ENCODE data around the gene LAMP2.

LAMP2 gene

DNA sequence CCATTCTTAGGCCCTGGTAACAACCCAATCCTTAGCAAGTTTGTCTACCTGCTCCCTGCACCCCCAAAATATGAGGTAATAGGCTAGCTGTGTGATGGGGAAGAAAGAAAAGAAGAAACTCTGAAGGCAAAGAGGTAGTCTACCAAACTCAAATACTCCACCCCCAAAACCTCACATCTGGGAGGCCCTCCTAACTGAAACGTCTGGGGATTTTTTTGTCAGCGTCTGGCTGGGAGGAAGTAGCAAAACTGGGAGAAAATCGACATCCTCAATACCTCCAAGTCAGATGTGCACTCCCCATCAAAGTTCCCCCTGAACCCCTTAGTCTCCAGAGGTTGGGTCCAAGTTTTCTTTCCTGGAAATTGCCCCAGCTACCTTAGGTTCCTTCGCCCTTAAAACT is 1.0 kb downstream of the LAMP2 start:
- Histone ChIP-seq H3K4me2 (ENCODE audit: low read length) (peak overlapping the region; percentile 92), H3K9me3 (ENCODE audit: insufficient read depth, low read length) (no peaks in the 10 kb centered on the region), H3K4me1 (ENCODE audit: low read length) (peaks cover 3% of the 10 kb centered on the region; the same call in 1 of the 2 replicates), H3K79me2 (ENCODE audit: low read length) (peaks cover 59% of the 10 kb centered on the region), H3K36me3 (replicated peaks; ENCODE audit: low read depth, low read length) (no peaks in the 10 kb centered on the region), H3K27ac (ENCODE audit: low read length) (peak overlapping the region; percentile 58), H3K4me3 (ENCODE audit: low read length) (peak overlapping the region; percentile 99), H4K20me1 (ENCODE audit: insufficient read depth, low read length) (peaks cover 37% of the 10 kb centered on the region), H3K27me3 (ENCODE audit: low read depth, low read length) (no peaks in the 10 kb centered on the region), H3K9ac (ENCODE audit: low read length) (peak overlapping the region; percentile 92), H2AFZ (ENCODE audit: low read depth, low read length) (no peak overlapping the region)
- TF ChIP-seq CTCF (IDR thresholded peaks at IDR 0.05; ENCODE audit: low read depth, low read length), result no peak
- TF ChIP-seq EZH2phosphoT487 (IDR thresholded peaks at IDR 0.05; ENCODE audit: low read depth), result no peak

- Histone ChIP-seq H3K9ac (ENCODE audit: low read length) (no peak overlapping the region), H3K27ac (ENCODE audit: low read length) (no peak overlapping the region), H4K20me1 (ENCODE audit: insufficient read depth, low read length) (peaks cover 72% of the 10 kb centered on the region), H3K79me2 (ENCODE audit: low read length) (peaks cover 93% of the 10 kb centered on the region), H3K4me1 (ENCODE audit: low read length) (peaks cover 3% of the 10 kb centered on the region; the same call in 1 of the 2 replicates), H3K9me3 (ENCODE audit: insufficient read depth, low read length) (no peaks in the 10 kb centered on the region), H2AFZ (ENCODE audit: low read depth, low read length) (no peak overlapping the region), H3K36me3 (replicated peaks; ENCODE audit: low read depth, low read length) (no peaks in the 10 kb centered on the region), H3K4me2 (ENCODE audit: low read length) (no peak overlapping the region), H3K27me3 (ENCODE audit: low read depth, low read length) (no peaks in the 10 kb centered on the region), H3K4me3 (ENCODE audit: low read length) (no peak overlapping the region)
- TF ChIP-seq EZH2phosphoT487 (IDR thresholded peaks at IDR 0.05; ENCODE audit: low read depth), result no peak
These were observed 4.7 kb downstream of the LAMP2 start for GRCh38 chrX:120464411-120464810.

GRCh38 chrX:120463241-120463640 is 5.9 kb downstream of the LAMP2 start:
- Histone ChIP-seq H3K4me2 (ENCODE audit: low read length) (no peak overlapping the region), H3K4me3 (ENCODE audit: low read length) (no peak overlapping the region), H3K9ac (ENCODE audit: low read length) (no peak overlapping the region), H3K36me3 (replicated peaks; ENCODE audit: low read depth, low read length) (no peaks in the 10 kb centered on the region), H3K4me1 (ENCODE audit: low read length) (peaks cover 9% of the 10 kb centered on the region), H3K79me2 (ENCODE audit: low read length) (peaks cover 96% of the 10 kb centered on the region), H3K9me3 (ENCODE audit: insufficient read depth, low read length) (no peaks in the 10 kb centered on the region), H4K20me1 (ENCODE audit: insufficient read depth, low read length) (peaks cover 81% of the 10 kb centered on the region), H3K27me3 (ENCODE audit: low read depth, low read length) (no peaks in the 10 kb centered on the region), H2AFZ (ENCODE audit: low read depth, low read length) (no peak overlapping the region), H3K27ac (ENCODE audit: low read length) (no peak overlapping the region)
- TF ChIP-seq EZH2phosphoT487 (IDR thresholded peaks at IDR 0.05; ENCODE audit: low read depth) (no peak), CTCF (IDR thresholded peaks at IDR 0.05; ENCODE audit: low read depth, low read length) (no peak)

DNA sequence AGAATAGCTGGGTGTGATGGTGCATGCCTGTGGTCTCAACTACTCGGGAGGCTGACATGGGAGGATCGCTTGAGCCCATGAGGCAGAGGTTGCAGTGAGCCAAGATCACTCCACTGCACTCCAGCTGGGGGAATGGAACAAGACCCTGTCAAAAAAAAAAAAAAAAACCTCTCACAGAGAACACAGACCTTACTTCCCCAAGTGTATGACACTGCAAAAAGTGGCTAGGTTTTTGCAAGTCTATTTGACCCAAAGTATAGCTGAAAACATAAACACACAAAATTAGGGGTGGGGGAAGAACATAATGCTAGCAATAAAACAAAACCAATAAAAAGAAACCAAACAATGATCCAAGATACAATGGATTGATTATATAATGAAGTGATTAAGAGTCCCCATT is 6.7 kb downstream of the LAMP2 start:
- Histone ChIP-seq H2AFZ (ENCODE audit: low read depth, low read length) (no peak overlapping the region), H3K4me1 (ENCODE audit: low read length) (peaks cover 14% of the 10 kb centered on the region), H3K27ac (ENCODE audit: low read length) (no peak overlapping the region), H3K9ac (ENCODE audit: low read length) (no peak overlapping the region), H3K27me3 (ENCODE audit: low read depth, low read length) (no peaks in the 10 kb centered on the region), H4K20me1 (ENCODE audit: insufficient read depth, low read length) (peaks cover 84% of the 10 kb centered on the region), H3K4me3 (ENCODE audit: low read length) (no peak overlapping the region), H3K9me3 (ENCODE audit: insufficient read depth, low read length) (no peaks in the 10 kb centered on the region), H3K4me2 (ENCODE audit: low read length) (no peak overlapping the region), H3K36me3 (replicated peaks; ENCODE audit: low read depth, low read length) (no peaks in the 10 kb centered on the region), H3K79me2 (ENCODE audit: low read length) (peaks cover 96% of the 10 kb centered on the region)
- TF ChIP-seq CTCF (IDR thresholded peaks at IDR 0.05; ENCODE audit: low read depth, low read length), result no peak
- no peak for TF ChIP-seq EZH2phosphoT487 (IDR thresholded peaks at IDR 0.05; ENCODE audit: low read depth)

DNA sequence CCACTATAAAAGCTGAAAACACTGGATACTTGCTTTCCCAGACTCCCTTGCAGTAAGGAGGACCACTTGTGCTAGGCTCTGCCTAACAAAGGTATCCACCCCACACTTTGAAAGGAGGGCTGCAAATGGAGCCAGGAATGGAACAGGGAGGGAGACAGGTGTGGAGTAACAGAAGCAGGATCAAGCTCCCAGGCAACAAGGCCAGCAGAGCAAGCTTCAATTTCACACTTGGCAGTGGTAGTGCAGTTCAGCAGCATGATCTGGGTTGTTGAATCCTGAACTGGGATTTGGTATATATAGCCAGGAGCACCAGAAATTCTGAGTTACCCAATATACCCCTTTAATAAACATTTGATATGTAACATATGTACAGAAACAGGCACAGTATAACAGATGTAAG is 9.8 kb downstream of the LAMP2 start:
- Histone ChIP-seq H3K9me3 (ENCODE audit: insufficient read depth, low read length) (no peaks in the 10 kb centered on the region), H3K4me1 (ENCODE audit: low read length) (peaks cover 21% of the 10 kb centered on the region), H3K4me2 (ENCODE audit: low read length) (no peak overlapping the region), H3K4me3 (ENCODE audit: low read length) (no peak overlapping the region), H4K20me1 (ENCODE audit: insufficient read depth, low read length) (peaks cover 83% of the 10 kb centered on the region), H3K27me3 (ENCODE audit: low read depth, low read length) (no peaks in the 10 kb centered on the region), H3K36me3 (replicated peaks; ENCODE audit: low read depth, low read length) (peaks cover 12% of the 10 kb centered on the region), H2AFZ (ENCODE audit: low read depth, low read length) (no peak overlapping the region), H3K9ac (ENCODE audit: low read length) (no peak overlapping the region), H3K27ac (ENCODE audit: low read length) (no peak overlapping the region), H3K79me2 (ENCODE audit: low read length) (peaks cover 77% of the 10 kb centered on the region)
- no peak for TF ChIP-seq CTCF (IDR thresholded peaks at IDR 0.05; ENCODE audit: low read depth, low read length)
- TF ChIP-seq EZH2phosphoT487 (IDR thresholded peaks at IDR 0.05; ENCODE audit: low read depth), result no peak

Measured in OCI-LY3 (cell line).